Measurements from ENCODE around the gene ARHGAP30. TPM values are rescaled to one million over a fixed set of nuclear protein-coding genes. Genes with fewer than 3 reads are reported as not detected.

The ARHGAP30 gene
- polyA plus RNA-seq, 3 donors, result 2.3 to 10.8 (median 9.8) TPM

DNA sequence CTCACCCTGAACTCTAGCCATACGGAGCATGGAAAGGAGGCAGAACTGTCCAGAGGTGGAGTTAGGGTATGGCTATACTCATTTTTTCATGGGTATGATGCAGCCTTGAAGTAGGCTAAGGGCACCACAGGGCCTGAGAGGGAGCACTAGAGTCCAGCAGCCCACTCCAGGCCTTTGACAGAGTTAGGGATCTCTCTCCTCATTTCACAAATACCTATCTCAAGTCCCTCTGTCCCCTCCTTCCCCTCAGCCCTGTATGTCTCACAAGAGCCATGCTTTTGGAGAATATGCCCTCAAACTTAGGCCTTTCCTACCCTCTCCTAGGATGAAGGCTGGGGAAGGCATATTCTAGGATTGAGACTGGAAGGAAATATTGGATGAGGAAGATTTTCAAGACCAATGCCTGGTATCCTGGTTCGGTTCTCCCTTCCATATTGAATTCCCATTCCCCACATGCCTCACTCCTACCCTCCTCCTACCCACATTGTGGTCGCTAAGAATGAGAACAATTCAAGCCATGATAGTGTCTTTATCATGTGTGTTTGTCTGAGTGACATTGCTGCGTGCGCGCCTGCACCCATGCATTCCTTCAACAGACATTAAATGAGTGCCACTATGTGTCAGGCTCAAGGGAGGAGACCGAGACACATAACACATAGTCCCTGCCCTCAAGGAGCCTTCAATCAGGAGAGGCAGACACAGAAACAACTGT is 22.3 kb upstream of the ARHGAP30 start:
- 89 to 93% (median 93%) methylated on average over 7 of the region's 7 CpGs for WGBS, 3 donors
- H3K27ac ChIP-seq (ENCODE audit: low read depth, low read length), result no peak overlapping the region

DNA sequence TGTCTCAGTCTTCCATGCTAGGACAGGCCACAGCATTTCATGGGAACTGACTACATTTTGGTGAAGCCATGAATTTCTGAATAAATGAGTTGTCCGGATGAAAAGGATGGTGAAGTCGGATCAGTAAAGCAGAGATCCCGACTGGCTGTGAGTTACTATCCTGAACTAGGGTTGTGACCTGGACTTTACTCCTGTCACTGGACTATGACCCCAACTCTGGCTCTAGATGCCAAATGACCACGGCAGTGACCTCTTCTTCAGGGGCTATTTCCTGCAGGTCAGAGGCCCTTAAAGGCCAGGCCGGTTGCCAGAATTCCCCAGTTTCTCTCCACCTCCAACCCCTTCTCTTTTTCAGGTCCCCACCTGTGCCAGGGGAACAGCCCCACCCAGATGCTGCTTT is 21.4 kb upstream of the ARHGAP30 start:
- WGBS, 3 donors, result 83 to 90% (median 89%) methylated on average over 5 of the region's 5 CpGs
- no peak overlapping the region for H3K27ac ChIP-seq (ENCODE audit: low read depth, low read length)

DNA sequence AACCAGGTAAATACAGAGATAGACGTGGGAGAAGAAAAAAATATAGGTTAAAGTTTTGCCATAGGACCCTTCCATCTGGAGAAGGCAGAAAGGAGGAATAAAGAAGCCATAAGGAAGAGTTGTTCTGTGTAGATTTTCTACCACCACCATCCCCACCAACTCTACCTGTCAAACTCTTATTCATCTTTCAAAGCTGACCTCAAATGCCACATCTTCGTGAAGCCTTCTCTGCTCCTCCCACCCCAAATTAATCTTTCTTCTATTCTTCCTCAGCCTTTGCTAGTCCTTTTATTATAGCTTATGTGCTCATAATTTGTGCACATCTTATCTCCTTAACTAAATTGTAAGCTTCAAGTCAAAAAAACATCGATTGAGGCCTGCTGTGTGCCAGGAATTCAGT is 20.9 kb upstream of the ARHGAP30 start:
- 78 to 87% (median 84%) methylated on average over 3 of the region's 3 CpGs for WGBS, 3 donors
- no peak overlapping the region for H3K27ac ChIP-seq (ENCODE audit: low read depth, low read length)

DNA sequence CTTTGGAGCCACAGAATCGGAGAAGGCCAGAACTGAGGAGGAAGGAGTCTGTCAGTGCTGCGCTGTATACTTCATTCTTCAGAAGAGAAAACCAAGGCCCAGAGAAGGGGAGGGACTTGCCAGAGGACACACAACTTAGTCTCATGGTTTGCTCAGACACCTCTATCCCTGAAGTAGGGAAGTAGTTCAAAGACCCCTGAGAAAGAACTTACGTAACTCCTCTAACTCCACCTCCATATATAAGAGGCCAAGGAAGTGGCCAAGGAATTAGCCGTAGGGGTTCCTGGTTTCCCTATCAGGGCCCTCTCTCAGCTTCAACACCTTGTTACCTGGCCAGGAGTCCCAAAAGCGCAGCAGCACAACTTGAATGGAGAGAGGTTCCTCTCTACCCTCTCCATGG is 20.2 kb upstream of the ARHGAP30 start:
- H3K27ac ChIP-seq (ENCODE audit: low read depth, low read length), result no peak overlapping the region
- 85 to 95% (median 90%) methylated on average over 5 of the region's 5 CpGs for WGBS, 3 donors

DNA sequence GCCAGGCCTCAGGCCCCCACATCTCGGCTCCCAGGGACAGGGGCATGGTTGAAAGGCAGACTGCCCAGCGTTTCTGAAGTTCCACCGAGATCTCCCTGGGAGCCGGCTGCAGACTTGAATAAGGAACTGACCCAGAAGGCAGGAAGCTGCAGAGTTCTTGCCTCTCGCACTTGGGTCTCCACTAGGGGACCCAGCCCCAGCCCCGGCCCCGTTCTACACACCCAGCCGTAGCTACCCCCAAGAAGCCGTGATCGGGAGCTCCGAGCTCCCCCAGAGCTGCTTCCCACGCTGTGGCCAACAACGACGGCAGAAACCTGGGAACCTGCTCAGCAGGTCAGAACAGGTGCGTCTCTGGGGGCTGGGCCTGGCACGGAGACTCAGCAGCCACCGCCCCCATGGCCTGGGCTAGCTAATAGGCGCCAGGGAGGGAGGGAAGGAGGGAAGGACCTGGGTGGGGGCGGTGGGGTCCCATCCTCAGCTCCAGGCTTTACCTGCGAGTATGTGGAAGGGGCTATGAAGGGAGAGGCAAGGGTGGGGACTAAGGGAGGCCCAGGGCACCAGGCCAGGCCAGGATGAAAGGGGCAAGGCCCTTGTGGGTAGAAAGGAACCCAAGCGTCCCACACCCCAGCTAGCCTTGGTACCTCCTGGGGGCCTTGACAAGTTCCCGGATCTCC is 19.7 kb upstream of the ARHGAP30 start, which contains the start of gene NECTIN4:
Gene NECTIN4 (minus strand): TSS at position 308 of the 674 bp plus-strand sequence. CDS start 262 bp downstream, at position 46.
- 30 to 72% (median 70%) methylated on average over 21 to 22 of the region's 22 CpGs for WGBS, 3 donors
- no peak within 1 kb of the TSS for H3K27ac ChIP-seq (ENCODE audit: low read depth, low read length)

DNA sequence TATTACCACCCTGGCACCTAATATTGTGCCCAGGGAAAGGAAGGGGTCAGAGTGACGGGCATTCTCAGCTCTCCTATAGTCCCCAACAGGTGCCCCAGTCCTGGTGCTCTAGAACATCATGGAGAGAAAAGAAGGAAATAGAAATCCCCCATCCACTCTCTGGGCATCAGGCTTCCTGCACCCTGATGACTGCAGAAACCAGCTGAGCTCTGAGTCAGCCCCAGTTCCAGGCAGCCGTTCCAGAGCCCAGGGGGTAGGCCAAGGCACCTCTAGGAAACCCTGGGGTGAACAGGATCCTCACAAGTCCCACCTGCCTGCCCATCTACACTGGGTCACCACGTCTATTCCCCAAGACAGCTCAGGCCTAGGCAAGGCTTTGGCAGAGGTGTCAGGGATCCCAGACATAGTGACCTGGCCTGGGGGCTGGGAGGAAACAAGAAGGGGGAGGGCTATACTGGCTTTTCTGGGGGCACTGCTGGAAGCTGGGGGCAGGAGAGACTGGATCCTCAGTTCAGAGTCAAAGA is 19.0 kb upstream of the ARHGAP30 start:
- 59 to 86% (median 81%) methylated on average over 3 of the region's 3 CpGs for WGBS, 3 donors
- H3K27ac ChIP-seq (ENCODE audit: low read depth, low read length), result no peak overlapping the region

DNA sequence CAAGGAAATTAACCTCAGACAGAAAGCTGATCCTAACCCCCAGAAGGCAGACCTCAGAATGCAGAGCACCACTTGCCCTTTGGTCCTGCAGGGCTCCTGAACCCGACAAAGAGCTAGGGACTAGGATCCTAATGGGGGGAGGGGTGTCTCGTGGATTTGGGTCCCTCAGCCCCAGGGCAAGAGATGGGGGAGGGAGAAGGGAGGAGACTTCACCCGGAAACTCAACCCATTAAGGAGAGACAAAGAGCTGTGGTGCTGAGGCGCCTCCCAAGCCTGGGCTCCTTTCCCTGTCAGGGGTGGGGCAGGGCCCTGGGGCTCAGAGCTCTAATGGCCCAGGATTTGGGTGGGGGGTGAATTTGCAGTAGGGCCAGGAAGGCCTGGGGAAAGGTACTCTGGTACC is 16.8 kb upstream of the ARHGAP30 start:
- 55 to 78% (median 77%) methylated on average over 4 of the region's 4 CpGs for WGBS, 3 donors
- H3K27ac ChIP-seq (ENCODE audit: low read depth, low read length), result no peak overlapping the region

DNA sequence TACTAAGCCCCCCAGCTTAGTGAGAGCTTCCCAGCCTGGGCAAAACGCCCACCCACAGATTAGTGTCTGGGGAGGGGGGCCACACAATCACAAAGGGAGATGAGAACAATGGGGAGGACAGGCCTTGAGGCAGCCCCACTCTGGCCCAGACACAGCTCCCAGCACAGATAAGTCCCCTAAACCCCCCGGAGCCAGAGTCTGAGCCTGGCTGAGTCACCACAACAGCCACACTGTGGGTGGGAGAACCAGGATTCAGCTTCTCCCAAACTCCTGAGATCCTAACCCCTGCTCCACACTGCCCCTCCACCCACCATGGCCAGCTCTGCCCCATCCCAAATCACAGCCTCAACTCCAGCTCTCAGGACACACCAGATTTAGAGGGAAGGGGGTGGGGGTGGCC is 15.5 kb upstream of the ARHGAP30 start:
- WGBS, 3 donors, result 55 to 76% (median 68%) methylated on average over 2 of the region's 2 CpGs
- H3K27ac ChIP-seq (ENCODE audit: low read depth, low read length), result no peak overlapping the region

DNA sequence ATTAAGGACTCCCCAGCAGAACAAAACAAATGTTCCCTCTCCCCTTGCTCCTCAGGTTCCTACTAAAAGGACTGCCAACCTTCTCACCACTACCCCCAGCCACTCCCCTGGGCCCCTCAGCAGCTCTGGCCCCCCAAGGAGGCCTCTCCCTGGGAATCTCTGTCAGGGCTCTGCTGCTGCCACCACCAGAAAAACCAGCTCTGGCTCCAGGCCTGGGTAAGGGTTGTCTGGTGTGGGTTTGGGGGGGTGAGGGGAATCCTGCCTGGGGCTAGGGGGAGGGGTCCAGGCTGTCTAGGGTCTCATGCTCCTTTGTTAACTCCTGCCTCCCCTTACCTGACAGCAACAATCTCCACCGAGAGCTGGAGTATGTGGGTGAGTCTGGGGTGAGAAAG is 14.9 kb upstream of the ARHGAP30 start:
- H3K27ac ChIP-seq (ENCODE audit: low read depth, low read length), result no peak overlapping the region
- 89 to 100% (median 92%) methylated on average over 1 of the region's 1 CpG for whole genome bisulfite sequencing, 3 donors

DNA sequence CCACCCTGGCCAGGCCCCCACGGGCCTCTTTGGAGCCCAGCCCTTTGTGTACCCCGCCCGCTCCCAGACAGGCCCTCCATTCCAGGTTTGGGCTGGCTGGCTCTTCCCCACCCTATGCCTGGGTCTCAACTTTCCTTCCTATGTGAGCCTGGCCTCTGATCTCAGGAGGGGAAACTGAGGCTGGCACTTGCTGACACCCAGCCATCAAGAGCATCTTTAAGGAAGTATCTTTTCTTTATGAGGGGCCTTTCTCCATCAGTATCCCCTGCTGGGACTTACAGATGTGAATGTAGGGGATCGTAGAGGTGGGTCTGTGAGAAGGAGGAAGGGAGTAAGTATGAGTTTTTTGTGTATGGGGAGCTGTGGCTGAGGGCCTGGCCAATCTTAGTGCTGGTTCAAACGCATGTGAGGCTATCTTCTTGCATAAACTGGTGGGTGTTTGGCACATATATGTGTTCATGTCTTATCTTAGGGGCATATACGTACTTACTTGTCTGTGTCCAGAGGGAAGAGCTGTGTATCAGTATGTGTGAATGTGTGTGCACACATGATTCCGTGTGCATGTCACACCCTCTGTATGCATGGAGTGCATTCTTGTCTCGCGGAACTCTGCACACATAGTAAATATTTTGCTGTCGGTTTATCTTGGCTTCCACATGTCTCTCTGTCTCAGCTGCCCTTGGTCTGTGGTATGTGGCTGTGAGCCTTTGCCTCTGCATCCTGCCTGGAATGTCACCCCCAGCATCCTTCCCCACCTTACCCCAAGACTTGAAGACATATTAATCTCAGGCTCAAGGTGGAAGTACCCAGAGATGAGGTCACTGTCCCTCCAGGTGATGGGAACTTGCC is 14.3 kb upstream of the ARHGAP30 start:
- 67 to 78% (median 73%) methylated on average over 10 of the region's 10 CpGs for WGBS, 3 donors
- H3K27ac ChIP-seq (ENCODE audit: low read depth, low read length), result no peak overlapping the region

DNA sequence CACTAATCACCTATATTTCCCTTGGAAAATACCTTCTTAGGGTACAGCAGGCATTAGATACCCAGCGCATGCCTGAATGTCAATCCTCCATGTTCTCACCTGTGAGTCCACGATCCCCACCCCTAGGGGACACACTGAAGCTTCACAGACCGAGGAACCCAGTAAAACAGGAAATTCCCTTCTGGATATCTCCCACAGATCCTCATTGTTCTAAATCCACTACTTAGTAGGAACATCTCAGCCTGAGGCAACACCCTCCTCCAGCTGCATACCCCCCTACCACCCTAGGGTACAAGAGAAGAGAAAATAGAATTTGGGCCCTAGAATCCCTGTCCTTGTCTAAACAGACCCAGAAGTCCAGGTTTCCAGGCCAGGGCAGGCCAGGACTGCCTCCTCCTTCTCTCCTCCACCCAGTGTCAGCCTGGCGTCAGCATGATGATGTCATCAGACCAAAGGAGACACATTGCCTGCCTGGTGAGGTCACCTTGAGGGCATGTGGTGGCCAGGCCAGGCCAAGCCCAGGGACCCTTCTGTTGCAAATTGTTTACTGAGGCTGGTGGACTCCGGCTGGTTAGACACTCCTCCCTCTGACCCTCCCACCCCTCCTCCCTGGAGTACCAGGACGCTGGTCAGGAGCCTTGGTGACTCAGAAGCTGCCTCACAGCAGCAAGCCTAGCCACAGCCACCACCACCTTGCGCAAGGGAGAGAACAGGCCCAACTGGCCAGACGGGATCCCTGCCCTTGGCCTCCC is 13.5 kb upstream of the ARHGAP30 start:
- 44 to 55% (median 45%) methylated on average over 7 to 8 of the region's 8 CpGs for WGBS, 3 donors
- H3K27ac ChIP-seq (ENCODE audit: low read depth, low read length), result no peak overlapping the region

DNA sequence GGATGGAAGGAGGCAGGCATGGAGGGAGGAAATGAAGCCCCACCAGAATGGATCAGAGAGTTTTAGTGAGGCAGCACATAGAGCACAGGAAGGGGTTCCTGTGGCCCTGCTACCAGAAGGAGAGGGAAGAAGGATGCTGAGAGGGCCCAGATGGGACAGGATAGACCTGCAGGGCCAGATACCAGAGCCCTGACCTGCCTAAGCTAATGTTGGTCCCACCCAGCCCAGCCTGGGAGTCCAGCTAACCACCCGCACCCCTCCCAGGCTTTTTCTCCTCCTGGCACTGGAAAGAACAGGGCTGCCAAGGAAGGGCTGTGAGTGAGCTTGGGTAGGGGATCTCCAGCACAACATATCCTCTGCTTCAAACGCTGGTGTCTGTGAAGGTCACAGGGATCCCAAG is 12.8 kb upstream of the ARHGAP30 start:
- H3K27ac ChIP-seq (ENCODE audit: low read depth, low read length), result no peak overlapping the region
- 47 to 90% (median 83%) methylated on average over 1 to 2 of the region's 2 CpGs for WGBS, 3 donors

DNA sequence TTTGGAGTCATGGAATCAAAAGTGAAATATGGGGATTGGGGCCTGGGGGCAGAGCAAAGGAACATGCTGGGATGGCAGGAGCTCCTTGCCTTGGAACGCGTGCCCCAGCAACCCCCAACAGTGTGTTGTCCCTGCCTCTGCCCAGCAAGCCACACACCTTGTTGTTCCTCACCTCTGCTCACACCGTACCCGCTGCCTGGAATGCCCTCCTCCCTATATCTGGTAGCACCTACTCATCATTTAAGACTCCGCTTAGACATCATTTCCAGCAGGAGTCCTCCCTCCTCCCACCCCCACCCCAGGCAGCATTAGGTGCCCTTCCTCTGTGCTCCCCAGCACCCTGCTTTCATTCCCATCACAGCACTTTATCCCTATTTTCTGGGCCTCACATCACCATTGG is 11.8 kb upstream of the ARHGAP30 start:
- WGBS, 3 donors, result 79 to 80% (median 79%) methylated on average over 5 of the region's 5 CpGs
- no peak overlapping the region for H3K27ac ChIP-seq (ENCODE audit: low read depth, low read length)

DNA sequence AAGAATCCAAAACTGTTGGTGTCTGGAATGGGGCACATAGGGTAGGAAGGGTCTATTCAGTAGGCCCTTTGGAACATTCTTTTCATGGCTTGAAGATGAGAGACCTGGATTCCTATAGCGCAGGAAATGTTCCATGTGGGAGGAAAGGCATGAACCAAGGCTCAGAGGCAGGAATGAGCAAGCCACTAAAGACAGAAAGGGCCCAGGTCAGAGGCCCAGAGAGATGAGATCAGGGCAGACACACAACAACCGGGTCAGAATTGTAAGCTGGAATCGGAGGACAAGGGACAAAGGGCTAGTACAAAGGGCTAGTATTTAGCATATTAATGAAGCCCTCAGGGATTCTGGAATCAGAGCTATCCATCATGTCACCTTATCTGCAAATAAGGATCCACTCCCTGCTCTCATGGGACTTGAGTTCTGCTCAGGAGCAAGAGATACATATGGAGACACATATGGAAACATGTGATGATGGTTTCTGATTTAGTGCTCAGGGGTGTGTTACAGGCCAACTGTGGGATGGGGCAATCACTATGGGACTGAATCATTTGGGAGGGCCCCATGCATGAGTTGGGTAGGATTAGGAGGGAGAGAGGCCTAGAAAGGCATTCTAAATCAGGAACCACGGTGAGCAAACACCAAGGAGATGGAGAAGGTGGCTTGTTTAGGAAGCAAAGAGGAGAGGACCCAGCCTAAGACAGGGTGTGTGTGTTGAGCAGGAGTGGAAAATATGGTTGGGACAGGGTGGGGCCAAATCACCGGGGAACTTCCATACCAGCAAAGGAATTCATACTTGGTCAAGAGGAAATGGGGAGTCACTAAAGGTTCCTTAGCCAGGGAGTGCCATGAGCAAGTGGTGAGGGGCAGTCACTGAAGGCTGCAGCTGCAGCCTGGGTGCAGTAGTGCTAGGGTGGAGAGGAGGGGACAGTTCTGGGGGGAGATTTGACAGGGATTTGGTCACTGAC is 11.0 kb upstream of the ARHGAP30 start:
- WGBS, 3 donors, result 82 to 87% (median 85%) methylated on average over 5 of the region's 5 CpGs
- H3K27ac ChIP-seq (ENCODE audit: low read depth, low read length), result no peak overlapping the region

DNA sequence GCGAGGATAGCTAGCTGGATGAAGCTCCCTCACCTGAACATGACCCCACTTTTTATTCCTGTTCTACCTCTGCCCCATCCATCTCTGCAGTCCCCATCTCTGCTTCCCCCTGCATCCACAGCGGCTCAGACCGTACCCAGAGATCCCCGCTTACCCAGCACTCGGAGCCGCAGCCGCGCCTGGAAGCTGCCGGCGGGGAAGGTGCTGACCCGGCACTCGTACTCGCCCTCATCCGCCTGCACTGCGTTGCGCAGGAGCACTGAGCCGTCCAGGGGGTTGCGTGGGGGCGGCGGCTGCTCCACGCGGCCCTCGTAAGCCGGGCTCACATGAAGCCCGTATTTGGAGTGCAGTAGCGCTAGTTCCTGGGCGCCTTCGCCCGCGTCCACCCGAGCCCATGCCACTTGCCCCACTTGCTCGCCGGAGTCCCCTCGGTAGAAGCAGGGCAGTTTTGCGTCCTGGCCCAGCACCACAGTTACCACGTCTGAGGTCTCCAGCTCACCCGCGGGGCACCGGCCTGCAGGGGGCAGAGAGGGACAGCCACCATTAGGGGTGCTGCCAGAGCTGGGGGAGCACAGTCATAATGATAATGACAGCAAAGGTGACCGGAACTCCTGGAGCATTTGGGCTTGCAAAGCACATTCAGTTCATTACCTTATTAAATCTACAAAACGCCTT is 9.9 kb upstream of the ARHGAP30 start:
- no peak overlapping the region for H3K27ac ChIP-seq (ENCODE audit: low read depth, low read length)
- WGBS, 3 donors, result 62 to 76% (median 65%) methylated on average over 41 of the region's 41 CpGs

DNA sequence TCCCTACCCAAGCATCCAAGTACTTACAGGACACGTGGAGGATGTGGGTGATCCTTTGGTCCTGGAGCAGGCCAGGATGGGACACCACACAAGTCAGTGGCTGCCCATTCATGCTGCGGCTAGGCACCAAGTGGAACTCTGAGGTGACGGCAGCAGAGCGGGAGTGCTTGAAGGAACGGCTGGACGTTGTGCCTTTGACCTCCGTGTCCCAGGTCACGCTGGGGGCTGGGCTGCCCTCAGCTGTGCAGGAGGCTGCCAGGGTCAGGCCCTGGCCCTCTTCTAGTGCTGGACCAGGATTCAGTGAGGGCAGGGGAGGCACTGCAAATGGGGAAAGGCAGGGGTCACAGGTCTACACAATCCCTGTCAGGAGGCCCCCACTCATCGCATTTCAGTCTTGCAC is 7.7 kb upstream of the ARHGAP30 start:
- 78 to 79% (median 78%) methylated on average over 9 of the region's 9 CpGs for WGBS, 3 donors
- no peak overlapping the region for H3K27ac ChIP-seq (ENCODE audit: low read depth, low read length)

DNA sequence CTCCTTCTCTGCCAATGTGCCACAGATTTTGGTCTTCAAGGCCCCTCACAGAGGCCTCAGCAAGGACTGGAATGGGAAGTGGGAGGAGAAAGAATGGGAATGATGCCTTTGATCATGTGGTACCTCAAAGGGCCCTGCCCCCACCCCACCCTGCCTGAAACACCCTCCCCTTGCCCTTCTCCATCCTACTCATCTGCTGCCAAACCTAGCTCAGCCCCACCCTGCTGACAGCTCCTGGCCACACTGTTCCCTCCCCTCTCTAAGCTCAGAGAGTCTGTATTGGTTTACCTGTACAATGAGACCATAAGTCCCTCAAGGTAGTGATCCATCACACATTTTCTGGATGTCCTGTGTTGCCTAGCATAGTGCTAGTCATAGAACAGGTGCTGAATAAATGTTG is 6.7 kb upstream of the ARHGAP30 start:
- H3K27ac ChIP-seq (ENCODE audit: low read depth, low read length), result no peak overlapping the region
